Gastroesophageal sphincter (tissue), 4 donors: Measurements from ENCODE around the gene VWA5A. TPM values are rescaled to one million over a fixed set of nuclear protein-coding genes. Genes with fewer than 3 reads are reported as not detected.

Experiments
- ATAC-seq: fragments of 150-250 bp; one replicate; pipeline ENCODE4 v1.9.1; 2016; ENCODE audit warnings: mild to moderate bottlenecking, moderate library complexity
- H3K27ac ChIP-seq, 4 donors: fragments of 200-600 bp; sonication (generic) in 3 of 4; 1 replicate in 3 of 4; 2 replicates in 1 of 4; pipeline ENCODE4 v1.5.1; 2016 to 2019
- H3K27me3 ChIP-seq: fragments of 200-600 bp; sonication (generic); one replicate; pipeline ENCODE4 v1.5.1; 2019
- H3K36me3 ChIP-seq, 2 donors: fragments of 200-600 bp; sonication (generic); one replicate each; pipeline ENCODE4 v1.5.1; 2019; ENCODE audit warnings: control low read depth in 1 of 2
- H3K4me1 ChIP-seq, 3 donors: fragments of 200-600 bp; sonication (generic); 1 replicate in 2 of 3; 2 replicates in 1 of 3; pipeline ENCODE4 v1.5.1; 2016 to 2019; ENCODE audit warnings: control low read depth in 2 of 3
- H3K4me3 ChIP-seq, 2 donors: fragments of 200-600 bp; sonication (generic); one replicate each; pipeline ENCODE4 v1.5.1; 2019; ENCODE audit warnings: mild to moderate bottlenecking in 1 of 2, moderate library complexity in 1 of 2
- H3K9me3 ChIP-seq, 3 donors: fragments of 200-600 bp; sonication (generic); one replicate each; pipeline ENCODE4 v1.5.1; 2017 to 2019; ENCODE audit warnings: control low read depth in 2 of 3
- CTCF ChIP-seq, 4 experiments: fragments of 200-600 bp in 2 of 4; fragments of 450-650 bp in 2 of 4; sonication (generic) in 1 of 4; IDR thresholded peaks; one replicate each; pipeline ENCODE4 v1.5.1; 2017 to 2019; ENCODE audit warnings: antibody characterized with exemption in 4 of 4, mild to moderate bottlenecking in 2 of 4, moderate library complexity in 2 of 4
- EP300 ChIP-seq: sonication (generic); formaldehyde crosslinking; IDR thresholded peaks from one replicate; pipeline ENCODE4 v1.6.1; 2017; ENCODE audit warnings: antibody characterized with exemption, mild to moderate bottlenecking
- POLR2A ChIP-seq, 2 donors: fragments of 450-650 bp; IDR thresholded peaks; one replicate each; pipeline ENCODE4 v1.6.1; 2017; ENCODE audit warnings: antibody characterized with exemption in 2 of 2, mild to moderate bottlenecking in 2 of 2, moderate library complexity in 1 of 2
- POLR2AphosphoS5 ChIP-seq: sonication (generic); formaldehyde crosslinking; IDR thresholded peaks from one replicate; pipeline ENCODE4 v1.6.1; 2017; ENCODE audit warnings: antibody characterized with exemption
- WGBS, 2 donors: methylation state at CpG; one replicate each; pipeline ENCODE4 v1.1.5; 2018; ENCODE audit warnings: low coverage in 1 of 2; 5-methylcytosine and 5-hydroxymethylcytosine counted together
- total RNA-seq, 4 donors: library from RNA; depleted of rRNA; stranded (reverse); fragments of >200 nt; gene quantifications; one replicate each; pipeline ENCODE4 v1.1.0, GENCODE V29; 2016

The VWA5A gene
- total RNA-seq, 4 donors from 2014 or later, result 13.4 to 23.0 (median 18.6) TPM

GRCh38 chr11:124176925-124177715 is 61.9 kb downstream of the VWA5A start:
- no peak overlapping the region for H3K27ac ChIP-seq
- no peak for ATAC-seq
- no peaks in the 10 kb centered on the region for H3K36me3 ChIP-seq
- whole genome bisulfite sequencing, 2 donors, result 72 to 81% methylated on average over 5 of the region's 5 CpGs
- H3K9me3 ChIP-seq, result no peaks in the 10 kb centered on the region
- H3K27me3 ChIP-seq, result no peaks in the 10 kb centered on the region
- H3K4me3 ChIP-seq, result no peak overlapping the region
- no peak for TF ChIP-seq POLR2A (IDR thresholded peaks at IDR 0.05)
- TF ChIP-seq EP300, result no peak
- no peaks in the 10 kb centered on the region for H3K4me1 ChIP-seq

- WGBS, 2 donors, result 32 to 47% methylated on average over 1 of the region's 1 CpG
- TF ChIP-seq EP300 (no peak), POLR2A (IDR thresholded peaks at IDR 0.05) (no peak)
Observed at GRCh38 chr11:124179310-124179709, 64.1 kb downstream of the VWA5A start.

GRCh38 chr11:124183068-124183467 is 67.8 kb downstream of the VWA5A start, which contains the start of gene OR10D3:
Gene OR10D3 (plus strand): TSS chr11:124183345. CDS start chr11:124185270, 1,925 bp downstream.
- WGBS, 2 donors, result 10 to 38% methylated on average over 3 of the region's 3 CpGs
- ATAC-seq, result no peak

More at GRCh38 chr11:124179310-124179709, 64.1 kb downstream of the VWA5A start:
- no peaks in the 10 kb centered on the region for H3K36me3 ChIP-seq
- no peak overlapping the region for H3K4me3 ChIP-seq
- no peaks in the 10 kb centered on the region for H3K27me3 ChIP-seq
- no peaks in the 10 kb centered on the region for H3K4me1 ChIP-seq
- no peak for ATAC-seq
- no peak overlapping the region for H3K27ac ChIP-seq
- no peaks in the 10 kb centered on the region for H3K9me3 ChIP-seq

GRCh38 chr11:124190298-124191139 is 75.3 kb downstream of the VWA5A start:
- no peak for ATAC-seq
- H3K4me3 ChIP-seq, result no peak overlapping the region
- no peak overlapping the region for H3K27ac ChIP-seq
- TF ChIP-seq CTCF (IDR thresholded peaks at IDR 0.05) (no peak), POLR2A (IDR thresholded peaks at IDR 0.05) (no peak), POLR2AphosphoS5 (no peak), EP300 (no peak)
- H3K4me1 ChIP-seq, result peaks cover 0 to 9% (median 0%) of the 10 kb centered on the region in 3 donors
- no peaks in the 10 kb centered on the region for H3K36me3 ChIP-seq
- no peaks in the 10 kb centered on the region for H3K9me3 ChIP-seq
- 44 to 45% methylated on average over 2 of the region's 2 CpGs for WGBS, 2 donors
- H3K27me3 ChIP-seq, result peaks cover 5% of the 10 kb centered on the region

More at GRCh38 chr11:124183068-124183467, 67.8 kb downstream of the VWA5A start, which contains the start of gene OR10D3:
- TF ChIP-seq POLR2AphosphoS5 (no peak), CTCF (IDR thresholded peaks at IDR 0.05) (no peak), EP300 (no peak), POLR2A (IDR thresholded peaks at IDR 0.05) (no peak)
- Histone ChIP-seq H3K9me3 (no peaks in the 10 kb centered on the region), H3K4me1 (no peaks in the 10 kb centered on the region), H3K27ac (no peak within 1 kb of the TSS), H3K27me3 (peaks cover 5% of the 10 kb centered on the region), H3K36me3 (no peaks in the 10 kb centered on the region), H3K4me3 (no peak within 1 kb of the TSS)

GRCh38 chr11:124193221-124194010 is 78.2 kb downstream of the VWA5A start:
- no peaks in the 10 kb centered on the region for H3K36me3 ChIP-seq
- H3K9me3 ChIP-seq, result no peaks in the 10 kb centered on the region
- no peaks in the 10 kb centered on the region for H3K27me3 ChIP-seq
- peak; percentile 39 for ATAC-seq
- TF ChIP-seq POLR2AphosphoS5 (no peak), CTCF (IDR thresholded peaks at IDR 0.05) (no peak), POLR2A (IDR thresholded peaks at IDR 0.05) (no peak), EP300 (no peak)
- H3K27ac ChIP-seq, result peak overlapping the region in 3 of 4 donors; percentile 4 to 33 (median 25)
- WGBS, 2 donors, result 21 to 42% methylated on average over 6 of the region's 6 CpGs
- H3K4me3 ChIP-seq, result no peak overlapping the region
- peaks cover 0 to 9% (median 0%) of the 10 kb centered on the region in 3 donors for H3K4me1 ChIP-seq
